ENCODE measurements around the gene NEGR1. TPM values are rescaled to one million over a fixed set of nuclear protein-coding genes. Genes with fewer than 3 reads are reported as not detected.

The NEGR1 gene
- total and polyA plus RNA-seq, 2 donors (not counting 3 experiments of a cell fraction or from before 2014, with no cell fraction given), result 6.8 to 21.8 TPM

GRCh38 chr1:71522721-71523120 is 759.6 kb downstream of the NEGR1 start:
- intact Hi-C loops (cut with micrococcal nuclease) (loop anchor here (5.0 kb wide), 1 partner anchor 430 kb away; no protein-coding TSS in a partner anchor), dilution Hi-C loops (cut with MboI; ENCODE audit: extremely low pct_ligation_motif_present, low sequenced_read_pairs) (no loop called here)
- CTCF ChIA-PET, result interaction anchor here (1.0 kb wide), 1 partner anchor 326 kb away, joined by 3 read pairs; no protein-coding TSS in a partner anchor
- H4K20me1 ChIP-seq (replicated peaks; ENCODE audit: control insufficient read depth, extremely low read depth, insufficient read depth, low read length), result no peaks in the 10 kb centered on the region
- H3K36me3 ChIP-seq (ENCODE audit: control insufficient read depth in 2 of 2, extremely low read depth in 1 of 2, insufficient read depth in 2 of 2, low read length in 2 of 2), result no peaks in the 10 kb centered on the region
- FAIRE-seq (no peak), DNase-seq (ENCODE audit: low read depth, low spot score) (no peak)
- no peak overlapping the region for H3K27ac ChIP-seq (ENCODE audit: insufficient read depth, low read depth, low read length)
- TF ChIP-seq EZH2 (IDR thresholded peaks at IDR 0.05; ENCODE audit: borderline replicate concordance, low read depth, low read length, severe bottlenecking), result no peak
- TF ChIP-seq JUN (IDR thresholded peaks at IDR 0.05; ENCODE audit: borderline replicate concordance, insufficient read depth, insufficient read length, low read depth), result no peak
- TF ChIP-seq GATA2 (IDR thresholded peaks at IDR 0.05; ENCODE audit: insufficient read depth, insufficient read length, low read depth, low read length), result no peak
- no peak for TF ChIP-seq CTCF (IDR thresholded peaks at IDR 0.05; ENCODE audit: extremely low read depth in 1 of 2, insufficient read depth in 1 of 2, low read depth in 1 of 2, low read length in 2 of 2)
- TF ChIP-seq, protein P1, sequence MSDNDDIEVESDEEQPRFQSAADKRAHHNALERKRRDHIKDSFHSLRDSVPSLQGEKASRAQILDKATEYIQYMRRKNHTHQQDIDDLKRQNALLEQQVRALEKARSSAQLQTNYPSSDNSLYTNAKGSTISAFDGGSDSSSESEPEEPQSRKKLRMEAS (IDR thresholded peaks at IDR 0.05; ENCODE audit: insufficient read depth, insufficient read length), result no peak
- TF ChIP-seq MYC (IDR thresholded peaks at IDR 0.05; ENCODE audit: low read depth, low read length), result no peak
- H3K4me3 ChIP-seq (replicated peaks in 1 of 3; ENCODE audit: insufficient read depth in 1 of 3, low read depth in 1 of 3, low read length in 3 of 3), result no peak overlapping the region
- no peaks in the 10 kb centered on the region for H3K79me2 ChIP-seq (ENCODE audit: control insufficient read depth, insufficient read depth, low read length)
- POLR2A ChIA-PET, result no interaction called here
- H3K27me3 ChIP-seq (ENCODE audit: control insufficient read depth in 2 of 2, insufficient read depth in 2 of 2, low read length in 2 of 2), result no peaks in the 10 kb centered on the region
- no peak overlapping the region for H3K9ac ChIP-seq (replicated peaks; ENCODE audit: extremely low read depth, insufficient read depth, low read length)
- H3K4me1 ChIP-seq (ENCODE audit: control insufficient read depth, extremely low read depth, insufficient read depth, low read length), result no peaks in the 10 kb centered on the region
- no peaks in the 10 kb centered on the region for H3K9me3 ChIP-seq (replicated peaks; ENCODE audit: control insufficient read depth, insufficient read depth, low read length)
- H3K4me2 ChIP-seq (ENCODE audit: insufficient read depth, low read length), result no peak overlapping the region
- H2AFZ ChIP-seq (ENCODE audit: low read depth, low read length), result no peak overlapping the region
- BruUV-seq (replicated peaks), result no TSS peak
- no peaks in the 10 kb centered on the region for H3K9me1 ChIP-seq (replicated peaks; ENCODE audit: control insufficient read depth, extremely low read depth, insufficient read depth, low read length)
